WTC11 (cell line): ENCODE data around the gene TCEA2. TPM values are rescaled to one million over a fixed set of nuclear protein-coding genes. Genes with fewer than 3 reads are reported as not detected.

ENCODE experiments used
- ATAC-seq: fragments of 200-7000 bp; cut with Tn5 transposase; 2 replicates; pipeline ENCODE4 v1.10.0; 2021; ENCODE audit warnings: mild to moderate bottlenecking, moderate library complexity
- CTCF ChIA-PET: fragments of 300-600 bp; sonication (Branson Sonifier 250); formaldehyde crosslinking; loops from one replicate; lab custom pipeline; 2021; ENCODE audit warnings: antibody characterized with exemption; lab: Charles Lee
- POLR2A ChIA-PET: fragments of 350-600 bp; sonication (Branson Sonifier 250); formaldehyde crosslinking; loops from one replicate; lab custom pipeline; 2021; ENCODE audit warnings: antibody characterized with exemption; lab: Charles Lee
- DNase-seq: peaks from one replicate; pipeline ENCODE4 v3.0.0; 2021; ENCODE audit warnings: low spot score
- H3K27ac Mint-ChIP-seq: 2 replicates; pipeline ENCODE4 v1.8.0; 2021; ENCODE audit warnings: mixed read lengths
- H3K27me3 Mint-ChIP-seq: 2 replicates; pipeline ENCODE4 v1.8.0; 2021; ENCODE audit warnings: low read depth, mild to moderate bottlenecking, moderate library complexity, mixed read lengths
- H3K36me3 Mint-ChIP-seq: 2 replicates; pipeline ENCODE4 v1.8.0; 2021; ENCODE audit warnings: mixed read lengths
- H3K4me1 Mint-ChIP-seq: 2 replicates; pipeline ENCODE4 v1.8.0; 2022; ENCODE audit warnings: mixed read lengths
- H3K4me3 Mint-ChIP-seq: 2 replicates; pipeline ENCODE4 v1.8.0; 2021; ENCODE audit warnings: mild to moderate bottlenecking, moderate library complexity, mixed read lengths
- H3K9me3 Mint-ChIP-seq: 2 replicates; pipeline ENCODE4 v1.8.0; 2021; ENCODE audit warnings: mixed read lengths
- ARID4B ChIP-seq: sonication (generic); formaldehyde crosslinking; IDR thresholded peaks from 2 replicates; pipeline ENCODE4 v1.8.0; 2023; ENCODE audit warnings: missing genetic modification reagents, mild to moderate bottlenecking, borderline replicate concordance
- ATF2 ChIP-seq: sonication (generic); formaldehyde crosslinking; IDR thresholded peaks from 2 replicates; pipeline ENCODE4 v1.8.1; 2022; ENCODE audit warnings: low read depth, missing genetic modification reagents, borderline replicate concordance
- CTCF ChIP-seq: fragments of 200-600 bp; IDR thresholded peaks from 2 replicates; pipeline ENCODE4 v1.8.0; 2022; ENCODE audit warnings: antibody characterized with exemption
- E2F4 ChIP-seq: sonication (generic); formaldehyde crosslinking; IDR thresholded peaks from 2 replicates; pipeline ENCODE4 v1.8.1; 2022; ENCODE audit warnings: low read depth, mild to moderate bottlenecking, moderate library complexity, missing genetic modification reagents, borderline replicate concordance
- GABPB1 ChIP-seq: sonication (generic); formaldehyde crosslinking; IDR thresholded peaks from 2 replicates; pipeline ENCODE4 v1.8.1; 2023; ENCODE audit warnings: mild to moderate bottlenecking, missing genetic modification reagents
- MYBL2 ChIP-seq: sonication (generic); formaldehyde crosslinking; IDR thresholded peaks from 2 replicates; pipeline ENCODE4 v1.8.1; 2023; ENCODE audit warnings: mild to moderate bottlenecking, moderate library complexity, missing genetic modification reagents
- ZNF396 ChIP-seq: fragments of 250-450 bp; sonication (Bioruptor Pico); IDR thresholded peaks from 2 replicates; pipeline ENCODE4 v1.8.0; 2021; ENCODE audit warnings: mild to moderate bottlenecking, moderate library complexity, borderline replicate concordance
- total RNA-seq: library from RNA; stranded (reverse); gene quantifications from 3 replicates; pipeline ENCODE4 v1.2.3, GENCODE V29; 2021

TCEA2 gene
- total RNA-seq, 1 experiment from 2014 or later: 55.8 TPM

- Mint-ChIP-seq H3K36me3 (no peaks in the 10 kb centered on the region), H3K27ac (no peak overlapping the region), H3K4me3 (peak overlapping the region; percentile 54), H3K27me3 (peaks cover 50% of the 10 kb centered on the region), H3K9me3 (no peaks in the 10 kb centered on the region), H3K4me1 (peaks cover 32% of the 10 kb centered on the region)
- ChIA-PET POLR2A (no interaction called here), CTCF (interaction anchor here (0.6 to 6.1 kb wide), 21 partner anchors 8 to 92 kb away, joined by 3 to 53 read pairs (median 7); partner anchors contain the start of genes LKAAEAR1, OPRL1, PRPF6 and RGS19)
- 0 out of 2 replicates have a peak, but pooled peaks have one; percentile 2 for TF ChIP-seq CTCF
- TF ChIP-seq E2F4 (CRISPR knock-in tag): 0 out of 2 replicates have a peak, but pooled peaks have one; percentile 37
- no peak for TF ChIP-seq ZNF396 (CRISPR knock-in tag)
- 0 out of 2 replicates have a peak, but pooled peaks have one; percentile 22 for TF ChIP-seq ATF2 (CRISPR knock-in tag)
- TF ChIP-seq MYBL2: peak; percentile 51; the same call in 1 of the 2 replicates
- 0 out of 2 replicates have a peak, but pooled peaks have one; percentile 30 for TF ChIP-seq ARID4B
- DNase-seq (no peak), ATAC-seq (peak; percentile 5)
Measured at GRCh38 chr20:64039293-64040160, 23.5 kb upstream of the TCEA2 start.

GRCh38 chr20:64040231-64041039, 22.6 kb upstream of the TCEA2 start:
- Mint-ChIP-seq H3K27me3 (peaks cover 59% of the 10 kb centered on the region), H3K36me3 (no peaks in the 10 kb centered on the region), H3K27ac (no peak overlapping the region)
- no peak for DNase-seq
- POLR2A ChIA-PET: no interaction called here
- TF ChIP-seq E2F4 (CRISPR knock-in tag) (no peak), GABPB1 (peak; percentile 5; the same call in 1 of the 2 replicates)
- TF ChIP-seq, all 79 proteins: peak for 1
- CTCF ChIA-PET: interaction anchor here (1.0 to 6.1 kb wide), 17 partner anchors 10 to 91 kb away, joined by 3 to 53 read pairs (median 8); partner anchors contain the start of genes LKAAEAR1, OPRL1, PRPF6 and RGS19
- H3K4me3 Mint-ChIP-seq: no peak overlapping the region; the same call in 1 of the 2 replicates
- peaks cover 34% of the 10 kb centered on the region for H3K4me1 Mint-ChIP-seq
- ATAC-seq: no peak
- H3K9me3 Mint-ChIP-seq: no peaks in the 10 kb centered on the region
